Hematopoietic multipotent progenitor cell (in vitro differentiated cells): ENCODE measurements around the gene PYCR2. TPM values are rescaled to one million over a fixed set of nuclear protein-coding genes. Genes with fewer than 3 reads are reported as not detected.

Experiments used
- DNase-seq, 3 donors: peaks; one replicate each; pipeline ENCODE4 v3.0.0-alpha.2; 2011 to 2015; ENCODE audit warnings: low read depth in 2 of 3, low spot score in 2 of 3
- total RNA-seq: library from RNA; depleted of rRNA; stranded (reverse); fragments of >200 nt; gene quantifications from one replicate; pipeline ENCODE4 v1.2.3, GENCODE V29; 2012

The PYCR2 gene
- total RNA-seq, 1 donor = 135 TPM

GRCh38 chr1:225921734-225922709 lies 2.0 kb downstream of the PYCR2 start:
- no peak for DNase-seq

DNA sequence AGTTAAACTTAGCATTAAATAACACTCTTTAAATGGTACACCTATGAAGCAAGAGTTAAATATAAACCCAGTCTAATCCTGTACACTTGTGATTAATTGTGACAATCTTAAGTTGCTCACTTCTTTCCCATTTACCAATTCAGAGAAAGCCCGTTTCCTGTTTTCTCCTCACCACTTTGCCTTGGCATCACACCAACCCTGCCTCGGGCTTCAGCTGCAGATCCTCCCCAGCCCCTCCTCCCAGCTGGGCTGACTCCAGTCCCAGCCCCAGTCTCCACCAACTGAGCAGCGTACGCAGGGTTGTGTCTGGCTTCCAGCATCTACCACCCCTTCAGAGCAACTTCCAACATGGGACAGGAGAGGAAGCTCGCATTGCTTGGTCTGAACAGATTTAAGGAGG lies 4.1 kb downstream of the PYCR2 start:
- DNase-seq = peak in 2 of 3 donors; percentile 42 to 69

- no peak for DNase-seq
Measured at GRCh38 chr1:225918280-225918679, 5.8 kb downstream of the PYCR2 start.

- DNase-seq = no peak
Measured at GRCh38 chr1:225917536-225917935, 6.5 kb downstream of the PYCR2 start.

- DNase-seq = no peak
Measured at GRCh38 chr1:225917101-225917500, 6.9 kb downstream of the PYCR2 start.

GRCh38 chr1:225915538-225915991 lies 8.5 kb downstream of the PYCR2 start:
- DNase-seq = no peak

DNA sequence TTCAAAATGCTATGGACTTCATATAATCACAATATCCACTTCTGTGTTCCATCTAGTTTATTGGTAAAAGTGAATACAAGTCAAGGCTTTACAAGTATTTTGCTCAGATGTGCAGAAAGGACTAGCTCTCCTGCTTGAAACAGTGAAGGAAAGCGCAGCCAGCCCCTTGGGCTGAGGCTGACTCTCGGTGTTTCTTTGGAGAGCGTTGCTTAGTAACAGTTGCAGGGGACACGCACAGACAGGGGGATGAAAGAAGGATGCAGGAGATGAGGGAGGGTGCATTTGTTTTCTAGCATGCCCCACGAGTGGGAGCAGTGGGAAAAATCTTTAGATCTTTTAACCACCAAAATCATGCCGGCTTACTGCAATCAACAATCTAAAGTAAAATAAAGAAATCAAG lies 9.1 kb downstream of the PYCR2 start:
- no peak for DNase-seq

GRCh38 chr1:225914391-225914790 lies 9.7 kb downstream of the PYCR2 start:
- no peak for DNase-seq

- peak; percentile 55 to 67 (median 63) for DNase-seq
Measured at GRCh38 chr1:225911191-225912130, 12.6 kb downstream of the PYCR2 start.

GRCh38 chr1:225909477-225909876 lies 14.6 kb downstream of the PYCR2 start:
- no peak for DNase-seq

GRCh38 chr1:225908773-225909172 lies 15.3 kb downstream of the PYCR2 start:
- no peak for DNase-seq

- no peak for DNase-seq
Measured at GRCh38 chr1:225908013-225908640, 15.9 kb downstream of the PYCR2 start.

DNA sequence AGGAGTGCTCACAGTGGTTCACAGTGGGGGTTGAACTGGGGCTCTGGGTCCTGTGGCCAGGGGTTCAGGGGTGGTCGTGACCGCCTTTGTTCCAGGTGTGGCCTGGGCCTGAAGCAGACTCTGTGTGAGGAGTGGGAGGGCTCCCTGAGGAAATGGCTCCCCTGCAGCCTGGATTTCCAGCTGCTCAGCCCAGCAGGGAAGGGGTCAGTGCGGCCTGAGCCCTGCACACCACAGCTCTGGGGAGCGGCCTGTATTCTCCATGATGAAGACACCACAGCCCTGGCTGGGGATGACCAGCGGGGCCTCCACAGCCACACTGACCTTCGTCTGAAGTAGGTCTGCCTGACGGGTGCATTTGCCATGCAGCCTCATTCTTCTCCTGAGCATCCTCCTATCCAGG lies 16.7 kb downstream of the PYCR2 start:
- no peak for DNase-seq

GRCh38 chr1:225906467-225906866 lies 17.6 kb downstream of the PYCR2 start:
- DNase-seq = no peak

DNA sequence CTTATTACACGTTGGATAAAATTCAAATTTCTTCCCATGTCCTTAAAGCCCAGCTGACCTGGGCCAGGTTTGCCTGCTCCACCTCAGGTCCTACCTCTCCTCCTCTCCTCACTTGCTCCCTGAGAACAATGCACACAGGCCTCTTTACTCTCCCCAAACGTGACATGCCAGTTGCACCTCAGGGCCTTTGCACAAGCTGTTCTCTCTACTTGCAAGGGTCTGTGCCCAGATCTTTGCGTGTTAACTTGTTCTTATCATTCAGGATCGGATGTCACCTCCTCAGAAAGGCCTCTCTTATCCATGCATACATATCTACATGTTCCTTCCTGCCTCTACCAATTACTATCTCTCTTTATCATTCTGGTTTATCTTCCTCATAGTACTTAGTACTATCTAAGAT lies 20.4 kb downstream of the PYCR2 start:
- DNase-seq = no peak

DNA sequence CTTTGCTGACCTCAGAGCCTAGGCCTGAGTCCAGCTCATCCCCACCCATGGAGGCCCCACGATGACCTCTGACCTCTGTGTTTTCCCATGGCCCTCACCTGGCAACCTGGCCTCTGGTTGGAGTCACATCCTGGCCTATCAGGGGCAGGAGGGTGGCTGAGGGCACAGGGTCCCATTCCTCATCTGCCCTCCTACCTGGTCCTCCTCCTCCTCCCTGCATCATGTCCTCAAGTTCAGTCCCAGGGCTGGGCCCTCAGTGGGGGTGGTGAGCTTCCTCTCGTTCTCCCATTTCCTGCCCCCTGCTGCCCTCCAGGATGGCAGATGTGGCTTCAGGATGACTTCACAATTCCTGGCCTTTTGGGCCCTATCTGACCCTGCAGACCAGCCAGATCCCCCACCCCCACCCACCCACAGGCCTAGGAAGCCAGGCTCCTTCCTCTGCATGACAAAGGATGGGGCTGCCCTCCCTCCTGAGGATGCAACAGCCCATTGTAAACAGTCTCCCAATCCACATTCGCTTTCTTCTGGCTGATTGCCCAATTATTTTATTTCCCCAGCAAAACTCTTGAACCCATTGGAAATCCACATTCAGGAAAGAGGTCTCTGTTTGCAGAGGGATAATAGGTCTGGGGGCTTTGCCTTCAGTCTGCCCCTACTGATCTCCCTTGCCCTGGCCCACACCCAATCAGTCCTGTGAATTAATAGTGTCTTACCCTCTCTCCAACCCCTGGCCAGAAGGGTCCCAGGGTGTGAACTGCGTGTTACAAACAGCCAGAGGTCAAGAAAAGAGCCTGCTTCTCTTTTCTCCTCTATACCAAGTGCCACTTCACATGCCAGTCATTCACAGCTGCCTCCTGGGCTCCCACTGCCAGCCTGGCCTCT lies 24.8 kb downstream of the PYCR2 start:
- no peak for DNase-seq

DNA sequence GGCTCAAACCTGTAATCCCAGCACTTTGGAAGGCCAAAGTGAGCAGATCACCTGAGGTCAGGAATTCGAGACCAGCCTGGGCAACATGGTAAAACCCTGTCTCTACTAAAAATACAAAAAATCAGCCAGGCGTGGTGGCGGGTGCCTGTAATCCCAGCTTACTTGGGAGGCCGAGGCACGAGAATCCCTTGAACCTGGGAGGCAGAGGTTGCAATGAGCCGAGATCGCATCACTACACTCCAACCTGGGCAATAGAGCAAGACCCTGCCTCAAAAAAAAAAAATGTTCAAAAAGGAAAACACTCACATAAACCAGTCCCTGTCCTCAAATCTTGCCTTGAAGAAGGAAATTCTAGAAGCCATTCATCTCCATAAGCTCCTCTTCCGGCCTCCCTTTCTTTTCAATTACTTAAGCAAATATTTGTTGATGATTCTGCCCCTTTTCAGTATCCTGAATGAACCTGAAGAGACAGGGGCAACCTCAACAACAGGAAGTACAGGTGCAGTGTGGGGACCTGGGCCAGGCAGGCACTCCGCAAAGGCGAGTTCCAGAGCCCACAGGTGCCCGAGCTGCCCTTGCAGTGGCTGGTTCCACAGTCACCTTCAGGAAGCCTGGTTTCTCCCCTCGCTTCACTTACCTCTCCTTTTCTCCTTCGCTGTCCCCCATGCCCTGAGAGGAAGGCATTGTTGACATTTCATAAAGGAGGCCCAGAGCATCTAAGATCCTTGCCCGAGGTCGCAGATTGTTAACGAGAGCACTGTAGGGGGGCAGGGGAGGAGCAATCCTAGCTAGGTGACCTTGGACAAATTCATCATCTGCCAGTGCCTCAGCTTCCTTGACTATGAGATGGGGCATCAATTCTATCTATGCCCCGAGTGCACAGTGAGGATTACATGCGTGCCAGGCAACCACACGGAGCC lies 26.2 kb downstream of the PYCR2 start:
- no peak for DNase-seq

- DNase-seq = peak; percentile 57 to 67 (median 59)
Measured at GRCh38 chr1:225896937-225897549, 27.0 kb downstream of the PYCR2 start.
